ENCODE results near the gene LIPK. TPM values are rescaled to one million over a fixed set of nuclear protein-coding genes. Genes with fewer than 3 reads are reported as not detected.

Gene LIPK
- total and polyA plus RNA-seq, 4 donors, result not detected

- Histone ChIP-seq H3K36me3 (ENCODE audit: control insufficient read depth in 4 of 4, insufficient read depth in 3 of 4, low read depth in 1 of 4, low read length in 3 of 4) (no peaks in the 10 kb centered on the region), H3K4me1 (ENCODE audit: control insufficient read depth in 4 of 4, insufficient read depth in 4 of 4, low read length in 3 of 4) (no peaks in the 10 kb centered on the region), H3K9me3 (ENCODE audit: control insufficient read depth in 4 of 4, low read length in 3 of 4) (peaks cover 0 to 11% (median 3%) of the 10 kb centered on the region in 4 donors), H3K27ac (ENCODE audit: low read depth in 1 of 2, low read length in 2 of 2) (no peak overlapping the region), H3K4me3 (ENCODE audit: low read depth in 1 of 3, low read length in 3 of 3) (no peak overlapping the region), H3K9ac (ENCODE audit: low read depth in 1 of 2, low read length in 2 of 2) (no peak overlapping the region), H3K27me3 (ENCODE audit: control insufficient read depth in 4 of 4, insufficient read depth in 4 of 4, low read length in 3 of 4) (peaks cover 0 to 4% (median 0%) of the 10 kb centered on the region in 4 donors)
- 82% methylated on average over 1 of the region's 1 CpG for WGBS
- TF ChIP-seq, protein P1, sequence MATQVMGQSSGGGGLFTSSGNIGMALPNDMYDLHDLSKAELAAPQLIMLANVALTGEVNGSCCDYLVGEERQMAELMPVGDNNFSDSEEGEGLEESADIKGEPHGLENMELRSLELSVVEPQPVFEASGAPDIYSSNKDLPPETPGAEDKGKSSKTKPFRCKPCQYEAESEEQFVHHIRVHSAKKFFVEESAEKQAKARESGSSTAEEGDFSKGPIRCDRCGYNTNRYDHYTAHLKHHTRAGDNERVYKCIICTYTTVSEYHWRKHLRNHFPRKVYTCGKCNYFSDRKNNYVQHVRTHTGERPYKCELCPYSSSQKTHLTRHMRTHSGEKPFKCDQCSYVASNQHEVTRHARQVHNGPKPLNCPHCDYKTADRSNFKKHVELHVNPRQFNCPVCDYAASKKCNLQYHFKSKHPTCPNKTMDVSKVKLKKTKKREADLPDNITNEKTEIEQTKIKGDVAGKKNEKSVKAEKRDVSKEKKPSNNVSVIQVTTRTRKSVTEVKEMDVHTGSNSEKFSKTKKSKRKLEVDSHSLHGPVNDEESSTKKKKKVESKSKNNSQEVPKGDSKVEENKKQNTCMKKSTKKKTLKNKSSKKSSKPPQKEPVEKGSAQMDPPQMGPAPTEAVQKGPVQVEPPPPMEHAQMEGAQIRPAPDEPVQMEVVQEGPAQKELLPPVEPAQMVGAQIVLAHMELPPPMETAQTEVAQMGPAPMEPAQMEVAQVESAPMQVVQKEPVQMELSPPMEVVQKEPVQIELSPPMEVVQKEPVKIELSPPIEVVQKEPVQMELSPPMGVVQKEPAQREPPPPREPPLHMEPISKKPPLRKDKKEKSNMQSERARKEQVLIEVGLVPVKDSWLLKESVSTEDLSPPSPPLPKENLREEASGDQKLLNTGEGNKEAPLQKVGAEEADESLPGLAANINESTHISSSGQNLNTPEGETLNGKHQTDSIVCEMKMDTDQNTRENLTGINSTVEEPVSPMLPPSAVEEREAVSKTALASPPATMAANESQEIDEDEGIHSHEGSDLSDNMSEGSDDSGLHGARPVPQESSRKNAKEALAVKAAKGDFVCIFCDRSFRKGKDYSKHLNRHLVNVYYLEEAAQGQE (IDR thresholded peaks at IDR 0.05), result no peak
- no peak for TF ChIP-seq YY1 (IDR thresholded peaks at IDR 0.05)
- no peak for TF ChIP-seq TAF1 (conservative IDR thresholded peaks at IDR 0.05)
- TF ChIP-seq GABPA (IDR thresholded peaks at IDR 0.05 in 1 of 2, conservative IDR thresholded peaks at IDR 0.05 in 1 of 2), result no peak
- no peak for TF ChIP-seq RXRA (IDR thresholded peaks at IDR 0.05)
- no peak for TF ChIP-seq EGR1 (IDR thresholded peaks at IDR 0.05; ENCODE audit: low read depth in 2 of 2)
- no peak for TF ChIP-seq FOXA2 (IDR thresholded peaks at IDR 0.05)
- TF ChIP-seq ATF3 (IDR thresholded peaks at IDR 0.05), result no peak
- no peak for TF ChIP-seq SP1 (IDR thresholded peaks at IDR 0.05)
- no peak for TF ChIP-seq HNF4G (IDR thresholded peaks at IDR 0.05)
- no peak for TF ChIP-seq ZBTB33 (IDR thresholded peaks at IDR 0.05)
- TF ChIP-seq FOXA1 (IDR thresholded peaks at IDR 0.05), result no peak
- no peak for TF ChIP-seq CTCF (IDR thresholded peaks at IDR 0.05; ENCODE audit: low read depth, low read length, missing input control)
- no peak for TF ChIP-seq MAX (IDR thresholded peaks at IDR 0.05)
- no peak for DNase-seq (ENCODE audit: low spot score)
These were observed 39.6 kb downstream of the LIPK start for GRCh38 chr10:88745633-88746032.

DNA sequence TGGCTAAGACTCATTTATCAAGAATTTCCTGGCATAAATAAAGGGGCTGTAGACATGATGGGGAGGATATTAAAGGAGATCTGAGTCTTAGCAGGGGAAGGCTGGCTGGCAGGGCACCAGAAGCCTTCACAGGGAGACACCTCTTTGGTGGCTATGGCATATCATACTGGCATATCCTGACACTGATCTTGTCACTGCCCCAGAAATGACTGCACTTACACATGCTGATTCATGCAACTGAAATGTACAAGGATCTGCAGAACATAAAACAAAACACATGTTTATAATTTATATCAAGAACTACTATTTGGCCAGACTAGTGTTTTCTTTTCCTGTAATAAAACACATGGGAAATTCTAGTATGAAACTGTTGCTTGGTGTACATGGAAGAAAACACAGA, 48.2 kb downstream of the LIPK start:
- H3K4me3 ChIP-seq (ENCODE audit: low read depth in 1 of 3, low read length in 3 of 3), result no peak overlapping the region
- no peaks in the 10 kb centered on the region for H3K36me3 ChIP-seq (ENCODE audit: control insufficient read depth in 4 of 4, insufficient read depth in 3 of 4, low read depth in 1 of 4, low read length in 3 of 4)
- no peak overlapping the region for H3K9ac ChIP-seq (ENCODE audit: low read depth in 1 of 2, low read length in 2 of 2)
- no peaks in the 10 kb centered on the region for H3K27me3 ChIP-seq (ENCODE audit: control insufficient read depth in 4 of 4, insufficient read depth in 4 of 4, low read length in 3 of 4)
- no peak for TF ChIP-seq RAD21 (IDR thresholded peaks at IDR 0.05)
- TF ChIP-seq NR2F2 (IDR thresholded peaks at IDR 0.05), result no peak
- TF ChIP-seq RXRA (IDR thresholded peaks at IDR 0.05), result no peak
- TF ChIP-seq HNF4A (conservative IDR thresholded peaks at IDR 0.05), result no peak
- TF ChIP-seq GABPA (IDR thresholded peaks at IDR 0.05 in 1 of 2, conservative IDR thresholded peaks at IDR 0.05 in 1 of 2), result no peak
- TF ChIP-seq SP1 (IDR thresholded peaks at IDR 0.05), result no peak
- TF ChIP-seq MAX (IDR thresholded peaks at IDR 0.05), result no peak
- TF ChIP-seq TAF1 (conservative IDR thresholded peaks at IDR 0.05), result no peak
- no peak for TF ChIP-seq JUND (IDR thresholded peaks at IDR 0.05)
- TF ChIP-seq ATF3 (IDR thresholded peaks at IDR 0.05), result no peak
- no peak for TF ChIP-seq EGR1 (IDR thresholded peaks at IDR 0.05; ENCODE audit: low read depth in 2 of 2)
- no peak for TF ChIP-seq FOXA1 (IDR thresholded peaks at IDR 0.05)
- no peak for TF ChIP-seq CTCF (IDR thresholded peaks at IDR 0.05; ENCODE audit: low read depth, low read length, missing input control)
- no peak for TF ChIP-seq HNF4G (IDR thresholded peaks at IDR 0.05)
- DNase-seq (ENCODE audit: low spot score), result no peak
- no peaks in the 10 kb centered on the region for H3K4me1 ChIP-seq (ENCODE audit: control insufficient read depth in 4 of 4, insufficient read depth in 4 of 4, low read length in 3 of 4)
- H3K9me3 ChIP-seq (ENCODE audit: control insufficient read depth in 4 of 4, low read length in 3 of 4), result no peaks in the 10 kb centered on the region
- no peak overlapping the region for H3K27ac ChIP-seq (ENCODE audit: low read depth in 1 of 2, low read length in 2 of 2)
